ENCODE data around the gene FAM151B.

The FAM151B gene

GRCh38 chr5:80487829-80488721 lies at the start of gene FAM151B:
TSS of gene FAM151B (plus strand) at chr5:80488100. CDS start at chr5:80488124, 24 bp downstream.
- DNase-seq (ENCODE audit: low read depth), result peak; percentile 47
- no peak for TF ChIP-seq CTCF (IDR thresholded peaks at IDR 0.05; ENCODE audit: low read depth, low read length, missing control alignments)
- peak within 1 kb of the TSS; percentile 57 for H3K4me3 ChIP-seq (ENCODE audit: low read depth, low read length)

- no peak for DNase-seq (ENCODE audit: low read depth)
- no peak overlapping the region for H3K4me3 ChIP-seq (ENCODE audit: low read depth, low read length)
- no peak for TF ChIP-seq CTCF (IDR thresholded peaks at IDR 0.05; ENCODE audit: low read depth, low read length, missing control alignments)
Measured at GRCh38 chr5:80438739-80439138, 49.2 kb upstream of the FAM151B start.

GRCh38 chr5:80439213-80439612 lies 48.7 kb upstream of the FAM151B start:
- no peak for DNase-seq (ENCODE audit: low read depth)
- TF ChIP-seq CTCF (IDR thresholded peaks at IDR 0.05; ENCODE audit: low read depth, low read length, missing control alignments), result no peak
- no peak overlapping the region for H3K4me3 ChIP-seq (ENCODE audit: low read depth, low read length)

GRCh38 chr5:80442742-80443141 lies 45.2 kb upstream of the FAM151B start:
- H3K4me3 ChIP-seq (ENCODE audit: low read depth, low read length), result no peak overlapping the region
- DNase-seq (ENCODE audit: low read depth), result no peak
- no peak for TF ChIP-seq CTCF (IDR thresholded peaks at IDR 0.05; ENCODE audit: low read depth, low read length, missing control alignments)

GRCh38 chr5:80453366-80453765 lies 34.5 kb upstream of the FAM151B start:
- no peak for TF ChIP-seq CTCF (IDR thresholded peaks at IDR 0.05; ENCODE audit: low read depth, low read length, missing control alignments)
- no peak for DNase-seq (ENCODE audit: low read depth)
- H3K4me3 ChIP-seq (ENCODE audit: low read depth, low read length), result no peak overlapping the region

GRCh38 chr5:80463269-80463668 lies 24.6 kb upstream of the FAM151B start:
- no peak for DNase-seq (ENCODE audit: low read depth)
- H3K4me3 ChIP-seq (ENCODE audit: low read depth, low read length), result no peak overlapping the region
- no peak for TF ChIP-seq CTCF (IDR thresholded peaks at IDR 0.05; ENCODE audit: low read depth, low read length, missing control alignments)

Data from GM12864 (cell line).